GM21619 (cell line): Measurements from ENCODE around the gene SMOC1.

Source experiments
- ATAC-seq: cut with Tn5 transposase; IDR thresholded peaks from one replicate; pipeline ENCODE4 v1.9.1; 2021; ENCODE audit not compliant: unreplicated experiment

The SMOC1 gene

DNA sequence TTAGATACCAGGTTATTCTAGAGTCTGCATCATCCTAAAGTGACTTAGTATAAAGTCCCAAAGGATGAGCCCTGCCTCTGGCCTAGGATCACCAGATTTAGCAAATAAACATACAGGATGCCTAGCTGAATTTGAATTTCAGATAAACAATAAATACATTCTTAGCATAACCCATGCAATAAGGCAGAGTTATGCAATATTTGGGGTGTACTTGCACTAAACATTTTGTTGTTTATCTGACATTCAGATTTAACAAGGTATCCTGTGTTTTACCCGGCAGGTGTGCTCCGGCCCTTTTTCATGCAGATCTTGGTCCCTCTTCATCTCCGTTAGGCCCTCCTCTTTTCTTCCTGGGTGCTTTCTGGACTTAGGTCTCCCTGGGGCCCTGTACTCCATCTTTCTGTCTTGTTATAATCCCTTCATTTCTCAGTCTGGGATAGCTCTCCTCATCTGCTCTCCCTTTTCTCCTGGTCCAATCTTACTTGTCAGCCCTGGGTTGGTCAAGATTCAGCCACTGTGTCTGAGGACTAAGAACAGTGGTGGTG, 18.1 kb upstream of the SMOC1 start:
- ATAC-seq = no peak

- no peak for ATAC-seq
Observed at GRCh38 chr14:69863083-69863482, 16.1 kb upstream of the SMOC1 start.

GRCh38 chr14:69865701-69866365, 13.4 kb upstream of the SMOC1 start:
- no peak for ATAC-seq

DNA sequence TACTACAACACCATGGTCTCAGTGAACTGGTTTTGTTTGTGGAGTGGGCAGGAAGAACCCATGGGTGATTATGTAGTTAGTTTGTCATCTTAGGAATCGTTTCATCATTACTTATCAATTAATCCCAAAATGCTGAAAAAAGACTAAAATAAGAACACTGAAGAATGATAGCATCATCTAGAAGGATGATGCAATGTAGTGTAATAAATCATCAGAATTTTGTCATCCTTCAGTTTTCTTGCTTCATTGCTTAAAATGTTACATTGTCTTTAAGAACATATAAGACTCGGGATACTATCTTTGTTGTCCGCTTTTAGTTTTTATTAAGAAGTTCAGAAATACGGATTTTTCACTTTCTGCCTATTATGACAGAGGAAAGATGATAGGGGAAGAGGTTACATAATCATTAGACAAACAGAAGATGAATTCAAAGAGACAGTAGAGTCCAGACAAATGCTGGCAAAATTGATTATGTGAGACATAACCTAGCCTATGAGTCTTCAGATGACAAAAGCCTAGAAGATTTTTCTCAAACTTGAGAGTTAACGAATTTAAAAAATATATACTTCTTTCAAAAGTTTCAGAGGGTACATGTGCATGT, 10.8 kb upstream of the SMOC1 start:
- ATAC-seq = no peak

DNA sequence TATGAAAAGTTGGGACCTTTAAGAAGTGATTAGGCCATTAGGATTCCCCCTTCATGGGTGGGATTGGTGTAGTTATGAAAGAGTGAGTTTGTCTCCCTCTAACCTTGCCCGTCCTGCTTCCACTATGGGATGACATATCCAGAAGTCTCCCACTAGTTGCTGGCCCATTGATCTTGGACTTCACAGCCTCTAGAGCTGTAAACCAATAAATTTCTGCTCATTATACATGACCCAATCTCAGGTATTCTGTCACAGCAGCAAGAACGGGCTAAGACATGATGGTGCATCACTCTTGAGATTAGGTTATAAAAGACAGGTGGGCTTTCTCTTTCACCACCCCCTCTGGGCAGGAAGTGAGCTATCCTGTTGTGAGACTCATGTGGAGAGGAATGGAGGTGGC, 8.6 kb upstream of the SMOC1 start:
- no peak for ATAC-seq

DNA sequence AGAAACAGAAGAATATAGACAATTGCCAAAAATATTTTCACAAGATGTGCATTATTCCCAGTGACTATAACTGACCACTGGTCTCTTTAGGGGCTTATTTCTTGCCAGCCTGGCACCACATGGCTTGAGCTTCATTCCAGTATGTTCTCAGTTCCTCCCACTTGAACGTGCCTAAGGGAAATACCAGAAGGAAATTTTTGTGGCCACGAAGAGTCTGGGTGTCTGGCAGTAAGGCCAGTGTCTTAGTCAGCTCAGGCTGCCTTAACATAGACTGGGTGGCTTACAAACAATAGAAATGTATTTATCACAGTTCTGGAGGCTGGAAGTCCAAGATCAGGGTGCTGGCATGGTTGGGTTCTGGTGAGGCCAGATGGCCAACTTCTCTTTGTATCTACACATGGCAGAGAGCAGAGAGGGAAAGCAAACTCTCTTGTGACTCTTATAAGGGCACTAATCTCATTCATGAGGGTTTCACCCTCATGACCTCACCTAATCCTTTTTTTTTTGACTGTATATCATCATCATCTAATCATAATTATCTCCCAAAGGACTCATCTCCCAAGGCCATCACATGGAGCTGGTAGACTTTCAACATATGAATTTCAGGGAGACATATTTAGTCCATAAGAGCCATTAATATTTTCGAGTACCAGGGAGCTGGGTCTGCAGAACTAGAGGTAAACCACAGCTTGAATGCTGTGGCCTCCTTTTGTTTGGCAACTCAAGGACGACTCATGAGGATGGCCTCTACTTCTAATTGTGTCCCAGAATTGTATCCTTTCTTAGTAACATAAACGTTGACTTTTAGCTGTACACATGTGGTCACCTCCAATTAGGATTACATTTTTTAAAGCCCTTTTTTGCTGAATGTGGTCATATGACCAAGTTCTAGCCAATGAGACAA, 5.1 kb upstream of the SMOC1 start:
- no peak for ATAC-seq

GRCh38 chr14:69876221-69876847, 2.9 kb upstream of the SMOC1 start:
- ATAC-seq = no peak

DNA sequence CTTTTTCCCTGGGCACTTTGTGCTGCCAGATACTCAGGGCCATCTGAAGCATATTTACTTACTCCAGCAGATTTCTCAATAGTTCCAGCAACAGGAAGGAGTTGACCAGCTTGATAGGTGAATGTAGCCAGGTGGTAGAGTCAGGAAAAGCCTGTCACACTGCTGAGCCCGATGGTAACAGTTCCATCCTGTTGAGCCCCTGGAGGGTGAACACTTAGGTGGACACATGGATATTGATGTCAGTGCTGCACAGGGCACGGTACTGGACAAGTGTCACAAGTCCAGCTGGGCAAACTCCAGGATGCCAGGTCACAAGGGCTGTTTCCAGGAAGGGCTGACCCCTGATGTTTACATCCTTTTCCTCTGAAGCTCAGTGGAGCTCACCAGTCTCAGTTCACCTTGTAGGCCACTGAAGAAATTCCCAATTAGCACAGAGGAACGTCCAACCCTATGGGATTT, 2.3 kb upstream of the SMOC1 start:
- ATAC-seq = no peak

DNA sequence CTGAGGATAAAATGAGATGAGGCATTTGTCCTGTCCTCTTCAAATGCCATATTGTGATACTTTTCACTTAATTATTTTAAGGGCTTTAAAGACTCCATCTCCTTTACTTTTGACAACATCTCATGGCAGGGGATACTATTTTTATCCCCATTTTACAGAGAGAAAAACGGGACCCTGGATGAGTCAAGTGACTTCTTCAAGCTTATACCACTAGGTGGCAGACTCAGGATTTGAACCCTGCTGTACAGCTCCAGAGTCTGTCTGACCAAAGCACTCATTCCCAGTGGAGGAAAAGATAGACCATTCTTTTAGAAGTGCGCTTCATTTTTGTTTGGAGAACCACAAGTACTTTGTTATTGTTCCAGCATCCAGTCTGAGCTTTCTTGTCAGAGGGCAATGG, 1.7 kb upstream of the SMOC1 start:
- no peak for ATAC-seq

DNA sequence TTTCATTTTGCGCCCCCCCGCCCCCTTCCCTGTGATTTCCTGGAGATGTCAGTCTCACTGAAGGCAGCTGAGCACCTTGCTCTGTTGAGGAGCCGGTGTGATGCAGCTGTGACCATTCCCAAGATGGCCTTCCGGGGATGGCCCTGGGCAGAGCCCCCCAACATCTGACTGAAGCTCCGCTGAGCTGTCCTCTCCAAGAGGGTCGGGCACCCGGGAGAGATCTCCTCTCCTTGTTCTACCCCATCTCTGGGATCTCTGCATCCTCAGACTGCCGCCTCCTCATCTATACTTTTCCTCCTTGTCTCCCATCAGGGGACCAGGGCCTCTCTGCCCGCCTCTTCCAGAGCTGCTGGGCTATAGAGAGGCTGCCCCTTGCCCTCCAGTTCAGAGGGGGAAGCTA, 965 bp upstream of the SMOC1 start:
- ATAC-seq = no peak

- no peak for ATAC-seq
Observed at GRCh38 chr14:69880044-69880487, 850 bp downstream of the SMOC1 start.

DNA sequence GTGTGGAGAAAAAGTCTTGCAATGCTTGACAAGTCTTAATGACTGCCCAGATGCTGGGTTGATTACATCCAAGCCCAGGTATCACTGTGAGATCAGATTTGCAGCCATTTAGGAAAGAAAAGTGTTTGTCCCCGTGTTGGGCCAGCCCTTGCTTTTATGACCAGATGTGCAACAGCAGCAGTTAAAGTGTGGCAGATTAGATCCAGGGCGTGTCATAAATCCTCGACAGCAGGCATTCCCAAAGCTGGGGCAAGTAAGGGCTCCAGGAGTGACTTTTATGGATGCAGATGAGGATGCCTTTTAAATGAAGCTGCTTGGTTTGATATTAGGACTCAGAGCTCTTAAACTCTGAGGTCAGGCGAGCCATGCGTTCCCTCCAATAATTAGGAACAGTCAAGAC, 1.7 kb downstream of the SMOC1 start:
- no peak for ATAC-seq

- ATAC-seq = no peak
Observed at GRCh38 chr14:69882116-69882864, 3.1 kb downstream of the SMOC1 start.

DNA sequence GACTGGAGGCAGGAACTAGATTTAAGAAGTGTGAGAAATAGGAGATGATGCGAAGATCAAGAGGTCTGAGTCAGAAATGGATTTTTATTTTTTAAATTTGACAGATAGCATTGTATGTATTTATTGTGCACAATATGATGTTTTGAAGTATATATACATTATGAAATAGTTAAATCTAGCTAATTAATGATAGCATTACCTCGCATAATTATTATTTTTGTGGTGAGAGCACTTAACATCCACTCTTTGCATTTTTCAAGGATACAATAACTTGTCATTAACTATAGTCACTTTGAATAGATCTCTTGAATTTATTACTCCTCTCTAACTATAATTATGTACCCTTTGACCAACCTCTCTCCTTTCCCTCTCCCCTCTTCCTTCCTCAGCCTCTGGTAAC, 3.7 kb downstream of the SMOC1 start:
- ATAC-seq = no peak

DNA sequence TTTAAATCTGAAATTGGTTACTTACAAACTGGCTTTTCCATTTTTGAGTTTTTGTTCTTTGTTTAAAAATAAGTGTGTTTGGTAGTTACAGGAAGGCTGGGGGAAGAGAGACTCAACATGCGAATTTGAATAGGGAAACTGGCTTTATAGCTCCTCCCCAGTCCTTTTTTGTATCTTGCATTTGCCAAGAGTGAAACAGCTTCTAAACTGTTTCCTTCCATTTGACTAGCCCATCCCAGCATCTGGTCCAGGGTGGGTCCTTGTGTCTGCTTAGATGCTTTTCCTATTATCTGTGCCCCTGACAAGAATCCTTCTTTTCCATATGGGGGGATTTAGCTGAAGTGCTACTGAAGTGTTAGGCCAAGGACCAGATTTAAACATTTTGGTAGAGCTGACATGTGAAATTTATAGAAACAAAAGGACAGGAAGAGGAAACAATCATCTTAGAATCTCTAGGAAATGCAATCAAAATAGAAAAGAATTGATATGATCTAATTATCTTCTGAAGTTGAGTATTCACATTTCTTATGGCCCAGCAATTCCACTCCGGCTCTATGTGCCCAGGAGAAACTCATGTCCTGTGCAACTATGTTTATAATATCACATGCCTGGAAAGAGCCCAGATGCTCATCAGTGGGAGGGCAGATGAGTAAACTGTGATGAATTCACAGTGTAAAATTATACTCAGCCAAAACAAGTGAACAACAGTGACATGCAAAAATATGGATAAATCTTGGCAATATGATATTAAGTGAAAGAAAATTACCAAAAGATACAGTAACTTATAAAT, 7.4 kb downstream of the SMOC1 start:
- no peak for ATAC-seq

GRCh38 chr14:69887740-69888657, 8.8 kb downstream of the SMOC1 start:
- ATAC-seq = no peak

DNA sequence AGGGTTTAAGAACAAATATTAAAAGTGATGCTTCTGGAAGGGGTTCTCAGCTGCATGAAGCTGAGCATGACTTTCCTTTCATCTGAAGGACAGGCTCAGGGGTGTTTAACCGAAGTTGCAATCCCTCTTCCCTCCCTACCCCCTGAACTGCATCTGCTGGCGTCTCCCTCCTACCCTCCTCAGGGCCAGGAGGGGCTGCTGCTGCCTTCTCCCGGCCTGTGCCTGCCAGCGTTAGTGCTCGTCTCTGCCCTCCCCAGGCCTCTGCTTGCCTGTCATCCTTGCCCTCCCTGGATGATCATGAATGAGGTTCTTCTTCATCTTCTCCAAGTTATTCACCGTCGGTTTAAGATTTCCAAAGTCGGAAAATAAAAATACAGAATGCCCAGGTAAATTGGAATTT, 12.2 kb downstream of the SMOC1 start:
- no peak for ATAC-seq

DNA sequence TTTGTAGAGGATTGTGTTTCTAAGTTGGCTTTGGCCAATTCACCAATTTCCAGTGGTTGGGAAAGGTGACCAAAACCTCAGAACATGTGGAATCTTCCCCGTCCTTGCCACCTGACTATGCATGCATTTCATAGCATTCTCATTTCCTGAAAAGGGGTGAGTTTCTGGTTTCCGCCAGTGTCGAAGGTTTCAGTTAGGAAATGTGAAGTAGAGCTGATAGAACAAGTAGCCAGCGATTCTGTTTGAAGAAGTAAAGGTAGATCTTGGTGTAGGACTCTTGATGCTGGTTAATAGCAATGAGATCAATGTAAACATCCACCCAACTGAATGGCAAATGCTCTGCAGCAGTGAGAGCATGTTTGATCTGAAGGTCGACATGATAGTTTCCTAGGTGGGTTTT, 15.9 kb downstream of the SMOC1 start:
- ATAC-seq = no peak

- ATAC-seq = no peak
Observed at GRCh38 chr14:69896080-69896479, 16.9 kb downstream of the SMOC1 start.
